ENCODE results near the gene ATCAY.

Gene ATCAY

GRCh38 chr19:3975637-3976087 is 95.2 kb downstream of the ATCAY start:
- DNase-seq, result peak; percentile 33

- peak; percentile 54 for DNase-seq
Measured at GRCh38 chr19:3976495-3977241, 96.2 kb downstream of the ATCAY start.
